GM13976 (cell line): Measurements from ENCODE around the gene ZBTB8A.

Experiments
- DNase-seq: peaks from one replicate; pipeline ENCODE4 v3.0.0; 2012; ENCODE audit warnings: low spot score
- CTCF ChIP-seq: IDR thresholded peaks from 2 replicates; pipeline ENCODE4 v1.5.1; 2012; ENCODE audit warnings: borderline replicate concordance, mild to moderate bottlenecking; ENCODE audit not compliant: insufficient read depth; ENCODE audit errors: extremely low read depth, missing control alignments, control extremely low read depth
- in situ Hi-C: fragments of 300-500 bp; cut with MboI; formaldehyde crosslinking; loops from one replicate; pipeline ENCODE4 v1.12.0; 2022; ENCODE audit warnings: low sequenced_read_pairs, mixed read lengths, inconsistent platforms; ENCODE audit not compliant: unreplicated experiment

The ZBTB8A gene

GRCh38 chr1:32651461-32652073 is 112.3 kb downstream of the ZBTB8A start:
- DNase-seq = peak; percentile 73
- in situ Hi-C loops = no loop called here
- TF ChIP-seq CTCF = no peak

- no peak for DNase-seq
- TF ChIP-seq CTCF = no peak
- in situ Hi-C loops = no loop called here
These were observed 113.2 kb downstream of the ZBTB8A start for GRCh38 chr1:32652244-32652962.
